ENCODE measurements around the gene PRCC.
A peak's percentile ranks its signal among the peaks of the same experiment; 100 is the strongest.

Gene PRCC

GRCh38 chr1:156768610-156769295, 1.4 kb downstream of the PRCC start:
- H3K4me3 ChIP-seq (ENCODE audit: low read length): peak overlapping the region; percentile 97
- H3K9ac ChIP-seq (ENCODE audit: low read depth, low read length): peak overlapping the region; percentile 93
- H3K4me1 ChIP-seq (ENCODE audit: insufficient read depth, low read length): peaks cover 15% of the 10 kb centered on the region; the same call in 1 of the 2 replicates
- no peaks in the 10 kb centered on the region for H3K27me3 ChIP-seq (ENCODE audit: insufficient read depth, low read length)
- H3K9me3 ChIP-seq (ENCODE audit: insufficient read depth, low read depth, low read length): no peaks in the 10 kb centered on the region
- no peak overlapping the region for H3K27ac ChIP-seq (ENCODE audit: low read length)
- peaks cover 30% of the 10 kb centered on the region for H3K36me3 ChIP-seq (ENCODE audit: insufficient read depth, low read depth, low read length)

- H3K36me3 ChIP-seq (ENCODE audit: insufficient read depth, low read depth, low read length): peaks cover 35% of the 10 kb centered on the region
Observed at GRCh38 chr1:156772222-156772621, 4.9 kb downstream of the PRCC start.

GRCh38 chr1:156772728-156773497, 5.6 kb downstream of the PRCC start:
- Histone ChIP-seq H3K36me3 (ENCODE audit: insufficient read depth, low read depth, low read length) (peaks cover 40% of the 10 kb centered on the region), H3K9ac (ENCODE audit: low read depth, low read length) (no peak overlapping the region), H3K4me1 (ENCODE audit: insufficient read depth, low read length) (peaks cover 9% of the 10 kb centered on the region; the same call in 1 of the 2 replicates), H3K27me3 (ENCODE audit: insufficient read depth, low read length) (no peaks in the 10 kb centered on the region), H3K4me3 (ENCODE audit: low read length) (no peak overlapping the region), H3K27ac (ENCODE audit: low read length) (no peak overlapping the region), H3K9me3 (ENCODE audit: insufficient read depth, low read depth, low read length) (no peaks in the 10 kb centered on the region)

More at GRCh38 chr1:156772222-156772621, 4.9 kb downstream of the PRCC start:
- Histone ChIP-seq H3K4me3 (ENCODE audit: low read length) (no peak overlapping the region), H3K9ac (ENCODE audit: low read depth, low read length) (no peak overlapping the region), H3K27me3 (ENCODE audit: insufficient read depth, low read length) (no peaks in the 10 kb centered on the region), H3K27ac (ENCODE audit: low read length) (no peak overlapping the region), H3K4me1 (ENCODE audit: insufficient read depth, low read length) (peaks cover 9% of the 10 kb centered on the region; the same call in 1 of the 2 replicates), H3K9me3 (ENCODE audit: insufficient read depth, low read depth, low read length) (no peaks in the 10 kb centered on the region)

- Histone ChIP-seq H3K9me3 (ENCODE audit: insufficient read depth, low read depth, low read length) (no peaks in the 10 kb centered on the region), H3K4me3 (ENCODE audit: low read length) (no peak overlapping the region), H3K27ac (ENCODE audit: low read length) (no peak overlapping the region), H3K36me3 (ENCODE audit: insufficient read depth, low read depth, low read length) (peaks cover 40% of the 10 kb centered on the region), H3K9ac (ENCODE audit: low read depth, low read length) (no peak overlapping the region), H3K27me3 (ENCODE audit: insufficient read depth, low read length) (no peaks in the 10 kb centered on the region), H3K4me1 (ENCODE audit: insufficient read depth, low read length) (peaks cover 6% of the 10 kb centered on the region; the same call in 1 of the 2 replicates)
Observed at GRCh38 chr1:156773607-156774006, 6.3 kb downstream of the PRCC start.

GRCh38 chr1:156775799-156776198, 8.5 kb downstream of the PRCC start:
- Histone ChIP-seq H3K36me3 (ENCODE audit: insufficient read depth, low read depth, low read length) (peaks cover 36% of the 10 kb centered on the region), H3K9me3 (ENCODE audit: insufficient read depth, low read depth, low read length) (no peaks in the 10 kb centered on the region), H3K9ac (ENCODE audit: low read depth, low read length) (no peak overlapping the region), H3K4me3 (ENCODE audit: low read length) (no peak overlapping the region), H3K27me3 (ENCODE audit: insufficient read depth, low read length) (no peaks in the 10 kb centered on the region), H3K4me1 (ENCODE audit: insufficient read depth, low read length) (no peaks in the 10 kb centered on the region), H3K27ac (ENCODE audit: low read length) (no peak overlapping the region)

- Histone ChIP-seq H3K9ac (ENCODE audit: low read depth, low read length) (no peak overlapping the region), H3K27ac (ENCODE audit: low read length) (no peak overlapping the region), H3K36me3 (ENCODE audit: insufficient read depth, low read depth, low read length) (peaks cover 34% of the 10 kb centered on the region), H3K27me3 (ENCODE audit: insufficient read depth, low read length) (no peaks in the 10 kb centered on the region), H3K9me3 (ENCODE audit: insufficient read depth, low read depth, low read length) (no peaks in the 10 kb centered on the region), H3K4me1 (ENCODE audit: insufficient read depth, low read length) (no peaks in the 10 kb centered on the region), H3K4me3 (ENCODE audit: low read length) (no peak overlapping the region)
Observed at GRCh38 chr1:156776942-156777341, 9.6 kb downstream of the PRCC start.

- H3K9me3 ChIP-seq (ENCODE audit: insufficient read depth, low read depth, low read length): no peaks in the 10 kb centered on the region
- H3K4me1 ChIP-seq (ENCODE audit: insufficient read depth, low read length): no peaks in the 10 kb centered on the region
- H3K27ac ChIP-seq (ENCODE audit: low read length): no peak overlapping the region
- no peaks in the 10 kb centered on the region for H3K27me3 ChIP-seq (ENCODE audit: insufficient read depth, low read length)
- no peak overlapping the region for H3K9ac ChIP-seq (ENCODE audit: low read depth, low read length)
- no peak overlapping the region for H3K4me3 ChIP-seq (ENCODE audit: low read length)
- peaks cover 34% of the 10 kb centered on the region for H3K36me3 ChIP-seq (ENCODE audit: insufficient read depth, low read depth, low read length)
Observed at GRCh38 chr1:156777573-156777972, 10.2 kb downstream of the PRCC start.

GRCh38 chr1:156781585-156782186, 14.4 kb downstream of the PRCC start:
- H3K36me3 ChIP-seq (ENCODE audit: insufficient read depth, low read depth, low read length): peaks cover 57% of the 10 kb centered on the region
- no peak overlapping the region for H3K9ac ChIP-seq (ENCODE audit: low read depth, low read length)
- no peak overlapping the region for H3K27ac ChIP-seq (ENCODE audit: low read length)
- H3K4me1 ChIP-seq (ENCODE audit: insufficient read depth, low read length): no peaks in the 10 kb centered on the region
- no peaks in the 10 kb centered on the region for H3K27me3 ChIP-seq (ENCODE audit: insufficient read depth, low read length)
- no peak overlapping the region for H3K4me3 ChIP-seq (ENCODE audit: low read length)
- H3K9me3 ChIP-seq (ENCODE audit: insufficient read depth, low read depth, low read length): no peaks in the 10 kb centered on the region

- no peak overlapping the region for H3K27ac ChIP-seq (ENCODE audit: low read length)
- no peak overlapping the region for H3K4me3 ChIP-seq (ENCODE audit: low read length)
- H3K27me3 ChIP-seq (ENCODE audit: insufficient read depth, low read length): no peaks in the 10 kb centered on the region
- H3K9me3 ChIP-seq (ENCODE audit: insufficient read depth, low read depth, low read length): no peaks in the 10 kb centered on the region
- peaks cover 67% of the 10 kb centered on the region for H3K36me3 ChIP-seq (ENCODE audit: insufficient read depth, low read depth, low read length)
- no peaks in the 10 kb centered on the region for H3K4me1 ChIP-seq (ENCODE audit: insufficient read depth, low read length)
- H3K9ac ChIP-seq (ENCODE audit: low read depth, low read length): no peak overlapping the region
Observed at GRCh38 chr1:156785458-156785857, 18.1 kb downstream of the PRCC start.

- H3K9ac ChIP-seq (ENCODE audit: low read depth, low read length): no peak overlapping the region; the same call in 1 of the 2 replicates
- no peaks in the 10 kb centered on the region for H3K4me1 ChIP-seq (ENCODE audit: insufficient read depth, low read length)
- H3K36me3 ChIP-seq (ENCODE audit: insufficient read depth, low read depth, low read length): peaks cover 74% of the 10 kb centered on the region
- no peak overlapping the region for H3K27ac ChIP-seq (ENCODE audit: low read length)
- H3K9me3 ChIP-seq (ENCODE audit: insufficient read depth, low read depth, low read length): no peaks in the 10 kb centered on the region
- H3K4me3 ChIP-seq (ENCODE audit: low read length): no peak overlapping the region
- H3K27me3 ChIP-seq (ENCODE audit: insufficient read depth, low read length): no peaks in the 10 kb centered on the region
Observed at GRCh38 chr1:156786640-156787039, 19.3 kb downstream of the PRCC start.

- Histone ChIP-seq H3K9ac (ENCODE audit: low read depth, low read length) (no peak overlapping the region), H3K27ac (ENCODE audit: low read length) (no peak overlapping the region), H3K9me3 (ENCODE audit: insufficient read depth, low read depth, low read length) (no peaks in the 10 kb centered on the region), H3K27me3 (ENCODE audit: insufficient read depth, low read length) (no peaks in the 10 kb centered on the region), H3K4me3 (ENCODE audit: low read length) (no peak overlapping the region), H3K4me1 (ENCODE audit: insufficient read depth, low read length) (no peaks in the 10 kb centered on the region), H3K36me3 (ENCODE audit: insufficient read depth, low read depth, low read length) (peaks cover 74% of the 10 kb centered on the region)
Observed at GRCh38 chr1:156788136-156788535, 20.8 kb downstream of the PRCC start.

Measured in iPS-20b (cell line).